ENCODE measurements around the gene NNT. TPM values are rescaled to one million over a fixed set of nuclear protein-coding genes. Genes with fewer than 3 reads are reported as not detected.
"Not testable (repeated sequence)": the region's sequence is repeated elsewhere in the genome, so short reads cannot be mapped to it uniquely, and the experiment has no call there.

Gene NNT
- total RNA-seq, 1 donor from 2014 or later = 52.2 TPM

GRCh38 chr5:43676083-43676840 is 73.3 kb downstream of the NNT start:
- no peaks in the 10 kb centered on the region for H3K27me3 Mint-ChIP-seq
- DNase-seq = no peak
- intact Hi-C loops (cut with micrococcal nuclease) = no loop called here
- H3K4me1 Mint-ChIP-seq = peaks cover 1% of the 10 kb centered on the region
- H3K9me3 Mint-ChIP-seq = no peaks in the 10 kb centered on the region
- peaks cover 26% of the 10 kb centered on the region for H3K36me3 Mint-ChIP-seq (ENCODE audit: low read depth)
- peak overlapping the region; percentile 26 for H3K27ac Mint-ChIP-seq
- H3K4me3 Mint-ChIP-seq = no peak overlapping the region

- Mint-ChIP-seq H3K27me3 (no peaks in the 10 kb centered on the region), H3K36me3 (ENCODE audit: low read depth) (peaks cover 24% of the 10 kb centered on the region), H3K4me3 (no peak overlapping the region), H3K27ac (no peak overlapping the region), H3K4me1 (peaks cover 1% of the 10 kb centered on the region), H3K9me3 (no peaks in the 10 kb centered on the region)
- intact Hi-C loops (cut with micrococcal nuclease) = no loop called here
- no peak for DNase-seq
Observed at GRCh38 chr5:43677253-43677652, 74.3 kb downstream of the NNT start.

- peaks cover 4% of the 10 kb centered on the region for H3K4me1 Mint-ChIP-seq
- no peaks in the 10 kb centered on the region for H3K9me3 Mint-ChIP-seq
- H3K4me3 Mint-ChIP-seq = no peak overlapping the region
- H3K27ac Mint-ChIP-seq = no peak overlapping the region
- intact Hi-C loops (cut with micrococcal nuclease) = no loop called here
- peaks cover 26% of the 10 kb centered on the region for H3K36me3 Mint-ChIP-seq (ENCODE audit: low read depth)
- H3K27me3 Mint-ChIP-seq = no peaks in the 10 kb centered on the region
- DNase-seq = no peak
Observed at GRCh38 chr5:43679214-43679613, 76.2 kb downstream of the NNT start.

GRCh38 chr5:43680286-43680685 is 77.3 kb downstream of the NNT start:
- H3K27ac Mint-ChIP-seq = no peak overlapping the region
- peaks cover 3% of the 10 kb centered on the region for H3K4me1 Mint-ChIP-seq
- H3K36me3 Mint-ChIP-seq (ENCODE audit: low read depth) = peaks cover 26% of the 10 kb centered on the region
- no peaks in the 10 kb centered on the region for H3K27me3 Mint-ChIP-seq
- H3K4me3 Mint-ChIP-seq = no peak overlapping the region
- intact Hi-C loops (cut with micrococcal nuclease) = no loop called here
- H3K9me3 Mint-ChIP-seq = no peaks in the 10 kb centered on the region
- DNase-seq = no peak

- Mint-ChIP-seq H3K4me3 (no peak overlapping the region), H3K36me3 (ENCODE audit: low read depth) (peaks cover 41% of the 10 kb centered on the region), H3K27me3 (no peaks in the 10 kb centered on the region), H3K27ac (peak overlapping the region; percentile 16), H3K4me1 (peaks cover 3% of the 10 kb centered on the region), H3K9me3 (no peaks in the 10 kb centered on the region)
- DNase-seq = no peak
- intact Hi-C loops (cut with micrococcal nuclease) = no loop called here
Observed at GRCh38 chr5:43683884-43684471, 81.0 kb downstream of the NNT start.

- H3K36me3 Mint-ChIP-seq (ENCODE audit: low read depth) = peaks cover 50% of the 10 kb centered on the region
- intact Hi-C loops (cut with micrococcal nuclease) = no loop called here
- DNase-seq = no peak
- H3K9me3 Mint-ChIP-seq = no peaks in the 10 kb centered on the region
- H3K4me3 Mint-ChIP-seq = no peak overlapping the region
- H3K27me3 Mint-ChIP-seq = no peaks in the 10 kb centered on the region
- no peak overlapping the region for H3K27ac Mint-ChIP-seq
- peaks cover 3% of the 10 kb centered on the region for H3K4me1 Mint-ChIP-seq
Observed at GRCh38 chr5:43685252-43685950, 82.4 kb downstream of the NNT start.

GRCh38 chr5:43687275-43687674 is 84.3 kb downstream of the NNT start:
- no peak overlapping the region for H3K4me3 Mint-ChIP-seq

GRCh38 chr5:43691275-43691674 is 88.3 kb downstream of the NNT start:
- intact Hi-C loops (cut with micrococcal nuclease) = no loop called here
- peaks cover 8% of the 10 kb centered on the region for H3K9me3 Mint-ChIP-seq
- no peak for DNase-seq
- H3K4me1 Mint-ChIP-seq = no peaks in the 10 kb centered on the region
- peaks cover 58% of the 10 kb centered on the region for H3K36me3 Mint-ChIP-seq (ENCODE audit: low read depth)
- H3K27ac Mint-ChIP-seq = no peak overlapping the region
- no peak overlapping the region for H3K4me3 Mint-ChIP-seq
- no peaks in the 10 kb centered on the region for H3K27me3 Mint-ChIP-seq

More at GRCh38 chr5:43687275-43687674, 84.3 kb downstream of the NNT start:
- no peaks in the 10 kb centered on the region for H3K9me3 Mint-ChIP-seq
- no peak for DNase-seq
- intact Hi-C loops (cut with micrococcal nuclease) = no loop called here
- H3K36me3 Mint-ChIP-seq (ENCODE audit: low read depth) = peaks cover 48% of the 10 kb centered on the region
- peaks cover 3% of the 10 kb centered on the region for H3K4me1 Mint-ChIP-seq
- no peak overlapping the region for H3K27ac Mint-ChIP-seq
- no peaks in the 10 kb centered on the region for H3K27me3 Mint-ChIP-seq

- Mint-ChIP-seq H3K27me3 (no peaks in the 10 kb centered on the region), H3K4me3 (no peak overlapping the region), H3K36me3 (ENCODE audit: low read depth) (peaks cover 60% of the 10 kb centered on the region), H3K9me3 (peaks cover 8% of the 10 kb centered on the region), H3K4me1 (no peaks in the 10 kb centered on the region), H3K27ac (no peak overlapping the region)
- intact Hi-C loops (cut with micrococcal nuclease) = no loop called here
- no peak for DNase-seq
Observed at GRCh38 chr5:43691893-43692292, 88.9 kb downstream of the NNT start.

- Mint-ChIP-seq H3K4me1 (no peaks in the 10 kb centered on the region), H3K9me3 (peaks cover 8% of the 10 kb centered on the region), H3K4me3 (no peak overlapping the region), H3K27ac (no peak overlapping the region), H3K27me3 (no peaks in the 10 kb centered on the region), H3K36me3 (ENCODE audit: low read depth) (peaks cover 62% of the 10 kb centered on the region)
- intact Hi-C loops (cut with micrococcal nuclease) = no loop called here
- DNase-seq = no peak
Observed at GRCh38 chr5:43693411-43693810, 90.4 kb downstream of the NNT start.

- H3K4me1 Mint-ChIP-seq = no peaks in the 10 kb centered on the region
- no peaks in the 10 kb centered on the region for H3K27me3 Mint-ChIP-seq
- peaks cover 57% of the 10 kb centered on the region for H3K36me3 Mint-ChIP-seq (ENCODE audit: low read depth)
- no peak overlapping the region for H3K27ac Mint-ChIP-seq
- H3K4me3 Mint-ChIP-seq = no peak overlapping the region
- intact Hi-C loops (cut with micrococcal nuclease) = no loop called here
- DNase-seq = no peak
- H3K9me3 Mint-ChIP-seq = peaks cover 8% of the 10 kb centered on the region
Observed at GRCh38 chr5:43694027-43694426, 91.0 kb downstream of the NNT start.

- peaks cover 49% of the 10 kb centered on the region for H3K36me3 Mint-ChIP-seq (ENCODE audit: low read depth)
- DNase-seq; H3K4me1 Mint-ChIP-seq; H3K27me3 Mint-ChIP-seq; H3K4me3 Mint-ChIP-seq; intact Hi-C loops (cut with micrococcal nuclease); H3K27ac Mint-ChIP-seq; H3K9me3 Mint-ChIP-seq: not testable (repeated sequence)
Observed at GRCh38 chr5:43696444-43696843, 93.5 kb downstream of the NNT start.

- no peaks in the 10 kb centered on the region for H3K27me3 Mint-ChIP-seq
- peaks cover 50% of the 10 kb centered on the region for H3K36me3 Mint-ChIP-seq (ENCODE audit: low read depth)
- no peak for DNase-seq
- H3K4me1 Mint-ChIP-seq = no peaks in the 10 kb centered on the region
- H3K9me3 Mint-ChIP-seq = no peaks in the 10 kb centered on the region
- H3K27ac Mint-ChIP-seq = no peak overlapping the region
- no peak overlapping the region for H3K4me3 Mint-ChIP-seq
- intact Hi-C loops (cut with micrococcal nuclease) = no loop called here
Observed at GRCh38 chr5:43699910-43700309, 96.9 kb downstream of the NNT start.

GRCh38 chr5:43700601-43701000 is 97.6 kb downstream of the NNT start:
- no peaks in the 10 kb centered on the region for H3K4me1 Mint-ChIP-seq
- intact Hi-C loops (cut with micrococcal nuclease) = no loop called here
- no peaks in the 10 kb centered on the region for H3K9me3 Mint-ChIP-seq
- peaks cover 50% of the 10 kb centered on the region for H3K36me3 Mint-ChIP-seq (ENCODE audit: low read depth)
- DNase-seq = no peak
- H3K4me3 Mint-ChIP-seq = no peak overlapping the region
- no peak overlapping the region for H3K27ac Mint-ChIP-seq
- no peaks in the 10 kb centered on the region for H3K27me3 Mint-ChIP-seq
